ENCODE results near the gene PBX4. TPM values are rescaled to one million over a fixed set of nuclear protein-coding genes. Genes with fewer than 3 reads are reported as not detected.

Gene PBX4
- total RNA-seq, 4 donors from 2014 or later, result 3.8 to 15.8 (median 5.9) TPM

GRCh38 chr19:19645233-19645870 lies 26.9 kb upstream of the PBX4 start:
- DNase-seq (ENCODE audit: low spot score in 2 of 2), result no peak
- WGBS, 2 donors, result 90 to 91% methylated on average over 13 to 16 of the region's 17 CpGs

DNA sequence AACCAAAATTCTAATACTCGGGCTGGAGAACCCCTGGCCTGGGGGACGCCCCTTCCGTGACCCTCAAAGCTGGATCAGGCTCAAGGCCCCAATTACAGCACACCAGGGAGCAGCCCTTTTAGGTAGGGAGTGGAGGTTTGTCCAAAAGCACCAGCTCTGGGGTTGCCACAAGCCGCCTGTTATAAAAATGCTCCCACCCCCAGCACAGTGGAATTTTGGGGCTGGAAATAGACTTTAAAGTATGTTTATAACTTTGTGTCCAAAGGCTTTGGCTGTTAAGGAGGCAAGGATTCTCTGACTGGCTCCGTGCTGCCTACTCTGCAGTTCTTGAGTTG lies 25.5 kb upstream of the PBX4 start:
- DNase-seq (ENCODE audit: low spot score in 2 of 2), result no peak
- H3K4me3 ChIP-seq (ENCODE audit: low read depth, poor library complexity, severe bottlenecking), result no peak overlapping the region
- TF ChIP-seq, protein P1, sequence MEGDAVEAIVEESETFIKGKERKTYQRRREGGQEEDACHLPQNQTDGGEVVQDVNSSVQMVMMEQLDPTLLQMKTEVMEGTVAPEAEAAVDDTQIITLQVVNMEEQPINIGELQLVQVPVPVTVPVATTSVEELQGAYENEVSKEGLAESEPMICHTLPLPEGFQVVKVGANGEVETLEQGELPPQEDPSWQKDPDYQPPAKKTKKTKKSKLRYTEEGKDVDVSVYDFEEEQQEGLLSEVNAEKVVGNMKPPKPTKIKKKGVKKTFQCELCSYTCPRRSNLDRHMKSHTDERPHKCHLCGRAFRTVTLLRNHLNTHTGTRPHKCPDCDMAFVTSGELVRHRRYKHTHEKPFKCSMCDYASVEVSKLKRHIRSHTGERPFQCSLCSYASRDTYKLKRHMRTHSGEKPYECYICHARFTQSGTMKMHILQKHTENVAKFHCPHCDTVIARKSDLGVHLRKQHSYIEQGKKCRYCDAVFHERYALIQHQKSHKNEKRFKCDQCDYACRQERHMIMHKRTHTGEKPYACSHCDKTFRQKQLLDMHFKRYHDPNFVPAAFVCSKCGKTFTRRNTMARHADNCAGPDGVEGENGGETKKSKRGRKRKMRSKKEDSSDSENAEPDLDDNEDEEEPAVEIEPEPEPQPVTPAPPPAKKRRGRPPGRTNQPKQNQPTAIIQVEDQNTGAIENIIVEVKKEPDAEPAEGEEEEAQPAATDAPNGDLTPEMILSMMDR (IDR thresholded peaks at IDR 0.05), result no peak
- no peak for TF ChIP-seq POLR2A (IDR thresholded peaks at IDR 0.05)
- WGBS, 2 donors, result 20 to 29% methylated on average over 5 of the region's 5 CpGs
- intact Hi-C loops (cut with DNase I; ENCODE audit: low total_unique reads), result no loop called here

More at GRCh38 chr19:19645233-19645870, 26.9 kb upstream of the PBX4 start:
- TF ChIP-seq, protein P1 (IDR thresholded peaks at IDR 0.05), result no peak
- TF ChIP-seq POLR2A (IDR thresholded peaks at IDR 0.05), result no peak
- H3K4me3 ChIP-seq (ENCODE audit: low read depth, poor library complexity, severe bottlenecking), result no peak overlapping the region
- intact Hi-C loops (cut with DNase I; ENCODE audit: low total_unique reads), result no loop called here

- no peak for TF ChIP-seq POLR2A (IDR thresholded peaks at IDR 0.05)
- TF ChIP-seq, protein P1 (IDR thresholded peaks at IDR 0.05), result no peak
- peak within 1 kb of the TSS; percentile 55 for H3K4me3 ChIP-seq (ENCODE audit: low read depth, poor library complexity, severe bottlenecking)
- peak; percentile 66 to 95 for DNase-seq (ENCODE audit: low spot score in 2 of 2)
- WGBS, 2 donors, result 0% methylated on average over 14 to 29 of the region's 50 CpGs
- intact Hi-C loops (cut with DNase I; ENCODE audit: low total_unique reads), result no loop called here
These were observed 24.9 kb upstream of the PBX4 start, which contains the start of gene GMIP for GRCh38 chr19:19643158-19644053. Gene GMIP, minus strand, starts transcription at chr19:19643657. Its CDS starts 128 bp downstream, at chr19:19643529.

GRCh38 chr19:19642506-19643157 lies 24.1 kb upstream of the PBX4 start:
- peak overlapping the region; percentile 55 for H3K4me3 ChIP-seq (ENCODE audit: low read depth, poor library complexity, severe bottlenecking)
- no peak for DNase-seq (ENCODE audit: low spot score in 2 of 2)
- intact Hi-C loops (cut with DNase I; ENCODE audit: low total_unique reads), result no loop called here
- TF ChIP-seq POLR2A (IDR thresholded peaks at IDR 0.05), result no peak
- TF ChIP-seq, protein P1 (IDR thresholded peaks at IDR 0.05), result no peak
- 10 to 18% methylated on average over 15 to 16 of the region's 16 CpGs for WGBS, 2 donors

- DNase-seq (ENCODE audit: low spot score in 2 of 2), result no peak
- 80 to 81% methylated on average over 38 to 53 of the region's 53 CpGs for WGBS, 2 donors
- intact Hi-C loops (cut with DNase I; ENCODE audit: low total_unique reads), result no loop called here
- no peak for TF ChIP-seq POLR2A (IDR thresholded peaks at IDR 0.05)
- TF ChIP-seq, protein P1 (IDR thresholded peaks at IDR 0.05), result no peak
- H3K4me3 ChIP-seq (ENCODE audit: low read depth, poor library complexity, severe bottlenecking), result no peak overlapping the region
These were observed 19.2 kb upstream of the PBX4 start for GRCh38 chr19:19637523-19638251.

All from lower leg skin (tissue), 4 donors.